Embryonic facial prominence (tissue), 1 donor: ENCODE data around the gene RMI2.
"Not testable (repeated sequence)": the region's sequence is repeated elsewhere in the genome, so short reads cannot be mapped to it uniquely, and the experiment has no call there.

Source experiments
- DNase-seq: peaks from one replicate; pipeline ENCODE4 v3.0.0-alpha.2; 2016; ENCODE audit errors: extremely low spot score

Gene RMI2

DNA sequence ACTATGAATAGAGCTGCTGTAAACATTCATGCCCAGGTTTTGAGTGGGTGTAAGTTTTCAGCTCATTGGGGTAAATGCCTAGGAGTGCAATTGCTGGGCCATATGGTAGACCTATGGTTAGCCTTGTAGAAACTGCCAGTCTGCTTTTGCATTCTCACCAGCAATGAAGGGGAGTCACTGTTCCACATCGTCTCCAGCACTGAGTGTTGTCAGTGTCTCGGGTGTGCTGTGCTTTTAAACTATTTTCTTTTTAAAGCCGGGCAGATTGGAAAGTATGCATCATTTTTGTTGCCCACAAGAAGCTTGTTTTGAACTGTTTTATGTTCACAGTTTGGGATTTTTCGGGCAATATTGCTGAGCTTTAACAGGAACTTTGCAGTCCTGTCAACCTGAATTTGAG lies 7.9 kb downstream of the RMI2 start:
- no peak for DNase-seq

- DNase-seq, result no peak
Observed at GRCh38 chr16:11354407-11354732, 9.1 kb downstream of the RMI2 start.

- no peak for DNase-seq
Observed at GRCh38 chr16:11354733-11355574, 9.7 kb downstream of the RMI2 start.

DNA sequence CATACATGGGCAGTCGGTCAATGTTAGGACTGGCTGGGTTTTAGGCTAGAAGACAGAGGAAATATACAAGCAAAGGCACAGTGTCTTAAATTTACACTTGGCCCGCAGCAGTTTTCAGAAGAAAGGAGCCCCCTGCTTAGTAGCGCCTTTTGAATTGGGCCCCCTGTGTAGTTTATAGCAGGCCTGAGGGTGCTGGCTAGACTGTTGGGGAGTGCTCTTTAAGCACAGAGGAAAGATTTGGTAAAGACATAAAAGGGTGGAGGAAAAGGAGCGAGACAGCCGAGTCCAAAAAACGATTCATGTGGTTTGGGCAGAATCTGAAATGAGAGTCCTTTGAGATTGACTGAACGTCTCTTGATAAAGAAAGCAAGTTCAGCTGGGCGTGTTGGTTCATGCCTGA lies 10.6 kb downstream of the RMI2 start:
- DNase-seq, result no peak

- DNase-seq, result no peak
Observed at GRCh38 chr16:11356573-11357331, 11.5 kb downstream of the RMI2 start.

DNA sequence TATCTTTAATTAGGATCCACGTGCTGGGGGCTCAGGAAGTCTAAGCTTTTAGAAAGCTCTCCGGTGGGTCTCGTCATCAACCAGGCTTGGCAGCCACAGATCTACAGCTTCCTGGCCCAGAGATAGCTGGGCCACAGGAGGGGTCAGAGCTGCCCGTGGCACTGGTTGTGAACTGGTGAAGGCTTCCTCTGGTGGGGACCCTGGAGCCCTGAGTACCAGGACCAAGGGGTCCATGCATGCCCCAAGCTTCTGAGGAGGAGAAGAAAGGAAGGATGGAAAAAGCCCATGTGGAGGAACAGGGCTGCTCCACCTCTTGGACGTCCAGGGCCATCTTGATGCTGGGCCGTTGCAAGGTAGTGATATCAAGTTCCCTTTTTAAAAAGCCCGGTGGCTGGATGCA lies 13.3 kb downstream of the RMI2 start:
- DNase-seq, result no peak

DNA sequence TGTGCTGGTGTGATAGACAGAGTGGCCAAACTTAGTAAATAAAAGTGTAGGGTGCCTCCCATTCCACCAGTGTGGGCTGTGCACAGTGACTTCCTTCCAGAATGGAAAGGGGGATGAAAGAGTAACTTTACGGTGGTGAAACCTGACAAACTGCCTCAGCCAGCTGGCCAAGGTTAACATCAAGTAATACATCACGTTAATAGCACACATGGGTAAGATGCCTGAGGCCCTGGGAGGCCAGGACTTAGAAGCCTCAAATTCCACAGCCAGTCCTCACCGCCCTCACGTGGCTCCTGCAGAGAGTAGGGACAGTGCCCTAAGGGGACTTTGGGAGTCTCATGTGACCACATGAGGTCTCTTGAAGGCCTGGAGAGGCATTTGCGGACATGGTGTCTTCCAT lies 14.1 kb downstream of the RMI2 start:
- DNase-seq, result no peak

DNA sequence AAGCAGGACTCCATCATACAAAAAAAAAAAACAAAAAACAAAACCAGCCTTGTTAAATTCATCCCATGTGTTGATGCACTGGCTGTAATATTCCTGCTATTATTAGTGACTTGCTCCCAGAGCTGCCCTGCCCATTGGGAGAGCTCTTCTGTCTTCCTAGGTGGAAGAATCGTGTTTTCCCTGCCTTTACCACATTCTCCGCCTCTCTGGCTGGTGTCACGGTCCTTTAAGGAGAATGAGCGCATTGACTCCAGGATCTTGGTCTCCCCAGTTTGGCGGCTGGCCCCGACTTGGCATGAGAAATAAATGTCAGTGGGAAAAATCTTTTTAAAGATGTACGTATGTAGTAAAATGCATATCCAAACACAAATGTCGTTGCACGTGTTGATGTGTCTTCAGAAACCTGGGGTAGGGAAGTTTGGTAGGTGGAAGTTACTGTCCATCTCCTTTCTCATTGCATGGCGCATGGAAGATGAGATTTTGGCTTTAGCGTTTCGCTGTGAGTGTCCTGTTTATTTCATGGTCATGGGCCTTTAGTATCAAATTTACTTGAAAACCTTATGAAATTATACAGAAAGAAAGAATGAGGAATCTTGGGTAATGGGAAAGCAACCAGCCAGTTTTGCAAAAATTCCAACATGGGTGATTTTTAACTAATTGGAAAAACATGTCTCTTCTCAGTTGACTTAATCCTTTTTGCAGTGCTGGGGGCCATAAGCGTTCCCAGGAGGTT lies 15.5 kb downstream of the RMI2 start:
- no peak for DNase-seq

- no peak for DNase-seq
Observed at GRCh38 chr16:11361701-11362451, 16.6 kb downstream of the RMI2 start.

DNA sequence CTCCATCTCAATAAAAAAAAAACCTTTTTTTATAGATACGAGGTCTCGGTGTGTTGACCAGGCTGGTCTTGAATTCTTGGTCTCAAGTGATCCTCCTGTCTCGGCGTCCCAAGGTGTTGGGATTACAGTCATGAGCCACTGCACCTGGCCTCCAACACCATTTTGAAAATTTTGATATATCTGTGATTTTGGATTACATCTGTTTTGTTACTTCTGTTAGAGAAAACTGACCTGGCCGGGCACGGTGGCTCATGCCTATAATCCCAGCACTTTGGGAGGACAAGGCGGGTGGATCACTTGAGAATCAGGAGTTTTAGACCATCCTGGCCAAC lies 18.6 kb downstream of the RMI2 start:
- no peak for DNase-seq

DNA sequence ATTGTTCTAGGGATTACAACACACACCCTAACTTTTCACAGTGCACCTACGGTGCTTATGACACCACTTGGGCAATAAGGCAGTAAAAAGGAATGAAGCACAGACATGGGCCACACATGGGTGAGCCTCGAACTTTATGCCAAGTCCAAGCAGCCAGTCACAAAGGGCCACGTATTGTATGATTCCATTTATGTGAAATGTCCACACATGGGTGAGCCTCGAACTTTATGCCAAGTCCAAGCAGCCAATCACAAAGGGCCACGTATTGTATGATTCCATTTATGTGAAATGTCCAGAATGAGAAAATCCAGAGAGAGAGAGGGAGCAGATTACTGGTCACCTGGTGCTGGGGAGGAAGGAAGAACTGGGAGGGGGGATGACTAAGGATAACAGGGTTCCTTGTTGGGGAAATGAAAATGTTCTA lies 22.2 kb downstream of the RMI2 start:
- DNase-seq, result no peak

GRCh38 chr16:11370084-11370931 lies 25.0 kb downstream of the RMI2 start:
- no peak for DNase-seq

DNA sequence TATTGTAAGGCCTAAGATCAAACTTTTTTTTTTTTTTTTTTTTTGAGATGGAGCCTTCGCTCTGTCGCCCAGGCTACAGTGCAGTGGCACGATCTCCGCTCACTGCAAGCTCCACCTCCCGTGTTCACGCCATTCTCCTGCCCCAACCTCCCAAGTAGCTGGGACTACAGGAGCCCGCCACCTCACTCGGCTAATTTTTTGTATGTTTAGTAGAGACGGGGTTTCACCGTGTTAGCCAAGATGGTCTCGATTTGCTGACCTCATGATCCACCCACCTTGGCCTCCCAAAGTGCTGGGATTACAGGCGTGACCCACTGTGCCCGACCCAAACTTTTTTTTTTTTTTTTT lies 25.6 kb downstream of the RMI2 start:
- not testable (repeated sequence) for DNase-seq

- no peak for DNase-seq
Observed at GRCh38 chr16:11372073-11372828, 27.0 kb downstream of the RMI2 start.

DNA sequence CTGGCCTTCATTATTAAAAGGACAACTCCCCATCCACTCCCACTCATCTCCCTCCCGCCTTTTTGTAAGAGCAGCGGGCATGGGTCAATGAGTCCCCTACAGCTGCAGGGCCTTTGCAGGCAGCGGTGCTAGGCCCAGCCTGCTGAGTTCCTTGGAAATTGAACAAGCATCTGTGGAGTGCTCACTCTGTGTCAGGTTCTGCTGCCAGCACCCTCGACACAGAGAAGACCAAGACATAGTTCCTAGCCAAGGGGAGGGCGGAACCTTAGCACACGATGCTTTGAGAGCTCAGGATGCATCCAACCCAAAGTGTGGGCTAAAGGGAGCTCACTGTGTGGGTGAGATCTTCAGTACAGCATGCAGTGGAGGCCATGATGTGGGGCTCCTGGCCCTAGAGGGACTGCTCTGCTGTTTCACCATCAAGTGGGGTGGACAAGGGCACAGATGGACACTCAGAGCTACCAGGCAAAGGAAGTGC lies 27.6 kb downstream of the RMI2 start:
- DNase-seq, result no peak

DNA sequence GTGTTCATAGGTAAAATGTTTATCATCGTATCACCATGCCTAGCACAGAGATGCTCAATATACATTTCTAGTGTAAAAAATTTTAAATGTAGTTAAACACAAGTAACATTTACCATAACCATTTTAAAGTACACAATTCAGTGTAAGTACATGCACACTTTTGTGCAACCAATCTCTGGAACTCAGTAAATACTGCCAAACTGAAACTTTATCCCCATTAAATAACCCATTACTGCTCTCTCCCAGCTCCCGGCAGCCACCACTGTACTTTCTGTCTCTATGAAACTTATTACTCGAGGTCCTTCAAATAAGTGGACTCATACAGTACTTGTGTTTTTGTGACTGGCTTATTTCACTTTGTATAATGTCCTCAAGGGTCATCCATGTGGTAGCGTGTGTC lies 29.0 kb downstream of the RMI2 start:
- no peak for DNase-seq

DNA sequence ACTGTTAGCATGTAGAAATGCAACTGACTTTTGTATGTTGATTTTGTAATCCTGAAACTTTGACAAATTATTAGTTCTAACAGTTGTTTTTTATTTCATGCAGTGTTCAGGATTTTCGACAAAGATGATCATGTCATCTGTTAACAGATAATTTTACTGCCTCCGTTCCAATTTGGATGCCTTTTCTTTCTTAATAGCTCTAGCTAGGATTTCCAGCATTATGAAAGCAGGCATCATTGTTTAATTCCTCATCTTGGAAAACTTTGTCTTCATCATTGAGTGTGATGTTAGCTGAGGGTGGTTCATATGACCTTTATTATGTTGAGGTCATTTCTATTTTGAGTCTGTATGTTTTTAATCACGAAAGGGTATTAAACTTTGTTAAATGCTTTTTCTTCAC lies 31.9 kb downstream of the RMI2 start:
- DNase-seq, result no peak

DNA sequence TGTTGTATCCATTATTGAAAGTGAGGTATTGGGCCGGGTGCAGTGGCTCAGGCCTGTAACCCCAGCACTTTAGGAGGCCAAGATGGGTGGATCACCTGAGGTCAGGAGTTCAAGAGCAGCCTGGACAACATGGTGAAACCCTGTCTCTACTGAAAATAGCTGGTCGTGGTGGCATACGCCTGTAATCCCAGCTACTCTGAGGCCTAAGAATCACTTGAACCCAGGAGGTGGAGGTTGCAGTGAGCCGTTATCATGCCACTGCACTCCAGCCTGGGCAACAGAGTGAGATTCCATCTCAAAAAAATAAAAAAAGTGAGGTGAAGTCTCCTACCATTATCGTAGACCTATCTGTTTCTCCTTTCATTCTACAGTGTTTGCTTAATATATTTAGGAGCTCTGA lies 33.7 kb downstream of the RMI2 start:
- DNase-seq, result not testable (repeated sequence)

DNA sequence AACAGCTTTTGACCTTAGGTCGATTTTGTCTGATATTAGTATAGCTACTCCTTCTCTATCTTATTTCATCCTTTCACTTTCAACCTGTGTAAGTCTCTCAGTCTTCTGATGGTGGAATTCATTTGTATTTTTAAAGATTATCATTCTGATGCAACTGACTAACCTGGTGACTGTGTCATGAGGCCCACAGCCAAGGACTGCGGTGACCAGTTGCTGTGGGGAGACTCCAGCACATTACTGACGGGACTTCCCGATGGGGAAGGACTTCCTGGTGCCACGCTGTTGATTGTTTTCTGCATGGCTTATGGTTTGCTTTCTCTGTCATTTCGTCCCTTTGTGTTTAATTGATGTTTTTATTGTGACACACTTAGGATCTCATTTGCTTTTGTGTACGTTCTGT lies 34.2 kb downstream of the RMI2 start:
- DNase-seq, result no peak

GRCh38 chr16:11380836-11381235 lies 35.6 kb downstream of the RMI2 start:
- no peak for DNase-seq
